ENCODE measurements around the gene ATAD3B. TPM values are rescaled to one million over a fixed set of nuclear protein-coding genes. Genes with fewer than 3 reads are reported as not detected.
"Not testable (repeated sequence)": the region's sequence is repeated elsewhere in the genome, so short reads cannot be mapped to it uniquely, and the experiment has no call there.

The ATAD3B gene
- total RNA-seq, 1 experiment from 2014 or later = 57.0 TPM

GRCh38 chr1:1432951-1433803, 38.4 kb upstream of the ATAD3B start:
- DNase-seq (ENCODE audit: low read depth) = no peak

DNA sequence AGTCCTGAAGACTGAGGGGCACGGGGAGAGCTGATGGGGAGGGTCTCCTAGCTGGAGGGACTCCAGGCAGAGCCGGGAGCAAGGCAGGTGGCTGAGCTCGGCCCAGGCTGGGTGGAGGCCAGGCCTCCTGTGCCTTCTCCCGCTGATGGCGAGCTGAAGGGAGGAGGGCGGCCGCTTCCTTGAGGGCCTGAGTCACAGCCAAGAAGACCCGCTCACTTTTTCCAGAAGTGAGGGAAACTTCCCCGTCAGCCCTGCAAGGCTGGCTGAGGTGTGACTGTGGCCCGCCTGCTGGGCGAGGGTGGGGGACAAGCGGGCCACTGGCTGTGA, 37.8 kb upstream of the ATAD3B start:
- DNase-seq (ENCODE audit: low read depth) = peak; percentile 36

- DNase-seq (ENCODE audit: low read depth) = no peak
These were observed 37.3 kb upstream of the ATAD3B start for GRCh38 chr1:1434131-1434823.

GRCh38 chr1:1434824-1435105, 36.8 kb upstream of the ATAD3B start:
- no peak for DNase-seq (ENCODE audit: low read depth)

DNA sequence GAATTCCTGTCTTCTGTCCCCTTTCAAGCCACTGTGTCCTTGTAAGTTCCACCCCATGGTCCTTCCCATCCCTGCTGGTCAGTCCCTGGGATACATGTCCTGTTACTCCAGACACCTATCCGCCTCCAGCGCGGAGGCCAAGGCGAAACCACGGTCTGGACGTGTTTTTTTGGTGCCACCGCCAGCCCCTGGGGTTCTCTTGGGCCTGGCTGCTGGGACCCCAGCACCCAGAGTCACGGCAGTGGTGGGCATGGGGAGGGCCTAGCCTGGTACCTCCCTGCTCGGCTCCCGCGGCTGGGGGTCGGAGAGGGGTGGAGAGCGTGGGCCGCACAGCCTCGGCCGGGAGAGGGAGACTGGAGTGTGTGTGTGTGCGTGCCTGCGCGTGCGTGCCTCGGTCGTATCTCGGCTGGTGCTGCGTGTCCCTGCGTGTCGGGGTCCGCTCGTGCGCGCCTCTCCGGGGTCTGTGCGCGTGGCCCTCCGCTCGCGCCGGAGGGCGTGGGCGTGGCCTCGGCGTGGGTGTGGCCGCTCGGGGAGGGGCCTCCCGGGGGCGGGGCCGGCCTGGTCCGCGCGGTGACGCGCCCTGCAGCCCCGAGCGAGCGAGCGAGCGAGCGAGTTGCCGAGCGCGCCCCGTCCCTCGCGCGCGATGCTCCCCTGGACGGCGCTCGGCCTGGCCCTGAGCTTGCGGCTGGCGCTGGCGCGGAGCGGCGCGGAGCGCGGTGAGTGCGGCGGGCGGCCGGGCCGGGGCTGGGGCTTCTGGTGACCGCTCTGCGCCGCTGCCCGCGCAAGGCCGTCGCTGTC, 36.3 kb upstream of the ATAD3B start, which contains the start of gene VWA1:
TSS of gene VWA1 (plus strand) at position 585 of the 798 bp plus-strand sequence. CDS start at position 644, 59 bp downstream.
- no peak for DNase-seq (ENCODE audit: low read depth)

- DNase-seq (ENCODE audit: low read depth) = no peak
These were observed 35.5 kb upstream of the ATAD3B start for GRCh38 chr1:1435911-1436629.

- DNase-seq (ENCODE audit: low read depth) = no peak
These were observed 34.9 kb upstream of the ATAD3B start for GRCh38 chr1:1436630-1437032.

GRCh38 chr1:1437033-1437903, 34.3 kb upstream of the ATAD3B start:
- no peak for DNase-seq (ENCODE audit: low read depth)

GRCh38 chr1:1437904-1438376, 33.6 kb upstream of the ATAD3B start:
- no peak for DNase-seq (ENCODE audit: low read depth)

GRCh38 chr1:1438531-1439381, 32.8 kb upstream of the ATAD3B start:
- DNase-seq (ENCODE audit: low read depth) = no peak

GRCh38 chr1:1439546-1440261, 31.9 kb upstream of the ATAD3B start:
- no peak for DNase-seq (ENCODE audit: low read depth)

GRCh38 chr1:1440262-1441001, 31.1 kb upstream of the ATAD3B start:
- DNase-seq (ENCODE audit: low read depth) = no peak

DNA sequence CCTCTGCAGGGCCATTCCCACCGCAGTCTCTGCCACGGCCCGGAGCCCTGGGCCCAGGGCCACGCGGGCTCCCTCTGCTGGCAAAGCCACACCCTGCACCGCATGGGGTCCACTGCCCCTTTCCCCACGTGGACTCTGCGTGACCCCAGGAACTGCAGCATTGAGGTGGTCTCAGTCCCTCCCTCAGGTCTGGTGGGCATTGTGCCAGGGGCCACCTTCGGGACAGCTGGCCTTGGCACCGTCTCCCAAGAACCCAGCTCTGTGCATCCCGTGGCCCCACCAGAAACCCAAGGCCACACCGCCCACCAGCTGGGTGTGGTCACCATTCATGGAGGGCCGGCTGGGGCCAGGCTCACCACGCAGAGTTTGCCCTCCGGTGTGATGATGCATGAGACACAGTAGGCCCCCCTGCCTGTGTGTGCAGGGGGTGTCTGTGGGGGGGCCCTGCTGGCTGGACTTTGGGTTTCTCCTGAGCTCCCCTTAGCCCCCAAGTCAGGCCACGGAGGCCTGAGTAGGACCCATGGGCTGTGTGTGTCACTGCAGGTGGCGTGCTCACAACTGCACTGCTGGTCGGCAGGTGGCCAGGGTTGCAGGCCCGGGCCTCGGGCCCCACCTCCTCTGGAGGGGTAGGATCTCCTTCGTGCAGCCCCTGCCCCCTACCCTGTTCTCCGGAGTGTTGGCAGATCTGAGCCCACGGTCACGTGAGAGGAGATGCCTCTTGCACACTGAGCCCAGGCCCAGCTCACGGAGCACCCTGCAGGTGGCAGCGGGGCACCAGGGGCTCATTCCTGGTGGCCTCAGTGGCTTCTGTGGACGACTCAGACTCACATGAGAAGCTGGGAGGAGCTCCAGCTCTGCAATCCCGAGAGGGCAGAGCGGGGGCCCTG, 30.3 kb upstream of the ATAD3B start:
- no peak for DNase-seq (ENCODE audit: low read depth)

DNA sequence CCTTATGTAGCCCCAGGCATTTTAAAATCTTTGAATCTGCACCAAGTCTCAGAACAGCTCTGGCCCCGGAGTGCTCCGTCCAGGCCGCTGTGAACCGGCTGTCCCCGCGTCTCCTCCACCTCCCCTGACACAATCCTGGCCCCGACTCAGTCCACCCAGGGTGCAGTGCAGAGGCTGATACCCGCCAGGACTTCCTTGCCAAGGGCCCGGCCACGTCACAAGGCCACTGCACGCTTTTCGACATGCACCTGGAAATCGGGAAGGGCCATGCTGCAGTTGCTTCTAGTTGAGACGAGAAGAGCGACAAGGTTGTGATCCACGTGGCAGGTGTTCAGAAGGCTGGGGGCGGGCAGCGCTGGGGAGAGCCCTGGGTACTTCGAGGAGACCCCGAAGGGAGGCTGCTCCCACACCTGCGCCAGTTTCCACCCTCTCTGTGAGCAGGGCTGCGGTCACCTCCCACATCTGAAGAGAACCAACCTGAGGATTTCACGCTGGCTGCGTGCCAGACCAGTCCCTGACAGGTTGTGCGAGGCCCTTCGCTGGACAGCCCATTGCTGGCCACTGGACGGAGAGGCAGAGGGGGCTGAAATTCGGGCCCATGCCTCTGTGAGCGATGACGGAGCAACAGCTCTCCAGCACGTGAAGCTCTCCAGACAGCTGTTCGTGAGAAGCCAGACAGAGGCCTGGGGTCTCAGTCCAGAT, 29.3 kb upstream of the ATAD3B start:
- DNase-seq (ENCODE audit: low read depth) = no peak

DNA sequence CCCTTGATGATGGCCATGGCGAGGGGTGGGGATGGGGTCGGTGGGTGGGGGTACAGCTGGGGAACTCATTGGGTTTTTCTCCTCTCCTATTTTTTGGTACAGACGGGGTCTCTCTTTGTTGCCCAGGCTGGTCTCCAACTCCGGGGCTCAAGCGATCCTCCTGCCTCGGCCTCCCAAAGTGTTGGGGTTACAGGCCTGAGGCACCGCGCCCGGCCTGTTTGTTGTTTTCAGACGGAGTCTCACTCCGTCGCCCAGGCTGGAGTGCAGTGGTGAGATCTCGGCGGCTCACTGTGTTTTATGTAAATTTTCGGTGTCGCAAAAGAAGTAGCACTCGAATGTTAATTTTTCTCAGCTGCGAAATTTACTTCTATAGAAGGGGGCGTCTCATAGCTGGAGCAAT, 24.9 kb upstream of the ATAD3B start:
- not testable (repeated sequence) for DNase-seq (ENCODE audit: low read depth)

- DNase-seq (ENCODE audit: low read depth) = no peak
These were observed 22.3 kb upstream of the ATAD3B start, which contains the start of gene ATAD3C for GRCh38 chr1:1449099-1449739. Gene ATAD3C (plus strand): TSS chr1:1449689. CDS start chr1:1450684, 995 bp downstream.
